Epithelial cell of proximal tubule (primary cell): ENCODE results near the gene S1PR3. TPM values are rescaled to one million over a fixed set of nuclear protein-coding genes. Genes with fewer than 3 reads are reported as not detected.

Source experiments
- DNase-seq: peaks from one replicate; pipeline ENCODE4 v3.0.0-alpha.2; 2011; ENCODE audit warnings: low read depth
- H3K4me3 ChIP-seq: 2 replicates; pipeline ENCODE4 v1.5.1; 2011; ENCODE audit warnings: low read depth, mild to moderate bottlenecking, low read length
- total RNA-seq: library from RNA; depleted of rRNA; stranded (reverse); fragments of >200 nt; gene quantifications from 2 replicates; pipeline ENCODE4 v1.2.3, GENCODE V29; 2015
- TF ChIP-seq, protein P1 (sequence below): conservative IDR thresholded peaks from 2 replicates; pipeline ENCODE4 v1.5.1; 2012; ENCODE audit warnings: low read depth, mild to moderate bottlenecking, low read length

S1PR3 gene
- total RNA-seq, 1 donor from 2014 or later: 2.6 TPM

DNA sequence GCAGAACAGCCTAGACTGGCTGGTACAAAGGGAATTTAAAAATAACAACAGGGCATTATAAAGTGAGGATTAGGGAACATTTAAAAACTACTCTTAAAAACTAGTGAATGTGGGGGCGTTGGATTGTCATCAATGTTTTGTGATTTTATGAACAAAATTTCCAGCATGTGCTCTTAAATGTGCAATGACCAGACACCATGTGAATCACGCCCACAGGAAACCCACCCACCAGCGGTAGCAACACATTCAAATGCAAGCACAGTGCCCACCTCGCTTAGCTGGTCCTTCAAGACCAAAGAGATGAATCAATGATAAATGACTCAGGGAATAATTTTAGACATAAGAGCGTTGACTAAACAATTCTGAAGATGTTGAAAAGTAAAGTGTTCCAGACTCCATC is 40.9 kb downstream of the S1PR3 start:
- H3K4me3 ChIP-seq: no peak overlapping the region
- no peak for DNase-seq
- TF ChIP-seq, protein P1, sequence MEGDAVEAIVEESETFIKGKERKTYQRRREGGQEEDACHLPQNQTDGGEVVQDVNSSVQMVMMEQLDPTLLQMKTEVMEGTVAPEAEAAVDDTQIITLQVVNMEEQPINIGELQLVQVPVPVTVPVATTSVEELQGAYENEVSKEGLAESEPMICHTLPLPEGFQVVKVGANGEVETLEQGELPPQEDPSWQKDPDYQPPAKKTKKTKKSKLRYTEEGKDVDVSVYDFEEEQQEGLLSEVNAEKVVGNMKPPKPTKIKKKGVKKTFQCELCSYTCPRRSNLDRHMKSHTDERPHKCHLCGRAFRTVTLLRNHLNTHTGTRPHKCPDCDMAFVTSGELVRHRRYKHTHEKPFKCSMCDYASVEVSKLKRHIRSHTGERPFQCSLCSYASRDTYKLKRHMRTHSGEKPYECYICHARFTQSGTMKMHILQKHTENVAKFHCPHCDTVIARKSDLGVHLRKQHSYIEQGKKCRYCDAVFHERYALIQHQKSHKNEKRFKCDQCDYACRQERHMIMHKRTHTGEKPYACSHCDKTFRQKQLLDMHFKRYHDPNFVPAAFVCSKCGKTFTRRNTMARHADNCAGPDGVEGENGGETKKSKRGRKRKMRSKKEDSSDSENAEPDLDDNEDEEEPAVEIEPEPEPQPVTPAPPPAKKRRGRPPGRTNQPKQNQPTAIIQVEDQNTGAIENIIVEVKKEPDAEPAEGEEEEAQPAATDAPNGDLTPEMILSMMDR: no peak

- H3K4me3 ChIP-seq: no peak overlapping the region
- TF ChIP-seq, protein P1: no peak
- no peak for DNase-seq
Measured at GRCh38 chr9:89032661-89033060, 41.4 kb downstream of the S1PR3 start.

DNA sequence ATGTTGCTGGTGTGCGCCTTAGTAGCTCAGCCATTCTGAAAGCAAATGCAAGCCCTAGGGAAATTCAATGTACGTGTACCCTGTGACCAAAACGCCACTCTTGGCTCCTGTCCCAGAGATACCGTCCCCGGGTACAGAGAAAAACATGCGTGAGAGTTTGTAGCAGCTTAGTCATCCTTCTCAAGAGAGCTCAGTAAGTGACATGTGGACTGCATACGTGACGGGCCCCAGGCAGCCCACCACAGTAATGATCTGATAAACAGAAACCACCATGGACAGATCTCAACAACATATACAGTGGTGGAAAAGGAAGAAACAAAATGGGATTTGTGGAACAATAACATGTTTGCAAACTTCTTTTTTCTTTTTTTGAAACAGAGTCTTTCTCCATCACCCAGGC is 45.1 kb downstream of the S1PR3 start:
- DNase-seq: no peak

DNA sequence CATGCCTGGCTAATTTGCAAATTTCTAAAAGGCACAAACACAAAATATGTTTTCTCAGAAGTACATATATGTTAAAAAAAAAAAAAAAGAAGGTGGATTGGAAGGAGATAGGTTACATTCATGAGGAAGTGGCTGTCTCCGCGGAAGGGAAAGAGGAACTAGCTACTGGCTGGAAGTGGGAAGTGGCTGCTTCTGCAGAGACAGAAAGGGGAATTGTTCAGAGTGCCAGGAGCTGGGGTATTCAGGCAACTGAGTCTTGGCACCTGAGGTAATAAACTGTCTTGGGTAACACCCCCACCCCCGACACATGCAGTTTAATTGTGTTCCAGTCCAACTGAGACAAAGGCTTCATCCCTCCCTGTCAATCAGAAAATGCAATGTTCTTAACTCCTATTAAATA is 45.6 kb downstream of the S1PR3 start:
- TF ChIP-seq, protein P1: no peak
- DNase-seq: no peak
- H3K4me3 ChIP-seq: no peak overlapping the region

More for the DNA sequence above, 45.1 kb downstream of the S1PR3 start:
- TF ChIP-seq, protein P1: no peak
- H3K4me3 ChIP-seq: no peak overlapping the region

DNA sequence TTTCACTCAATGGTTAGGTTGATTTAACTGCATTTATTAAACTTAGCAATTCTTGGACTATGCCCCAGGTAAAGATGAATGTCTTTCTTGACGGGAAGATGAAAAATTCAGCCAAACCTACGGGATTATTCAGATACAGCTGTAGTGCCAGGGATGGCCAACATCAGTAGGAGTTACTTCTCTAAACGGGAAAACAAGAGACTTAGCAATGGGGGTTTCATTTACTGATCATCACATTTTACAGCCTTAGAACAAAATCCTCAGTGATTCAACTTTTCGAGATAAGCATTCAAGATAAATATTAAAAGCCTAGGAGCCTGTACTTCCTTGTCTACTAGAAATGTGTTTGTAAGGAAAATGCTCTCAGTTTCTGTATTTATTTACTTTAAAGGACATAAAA is 46.1 kb downstream of the S1PR3 start:
- DNase-seq: no peak
- TF ChIP-seq, protein P1: no peak
- no peak overlapping the region for H3K4me3 ChIP-seq

- DNase-seq: no peak
- TF ChIP-seq, protein P1: no peak
- no peak overlapping the region for H3K4me3 ChIP-seq
Measured at GRCh38 chr9:89037891-89038290, 46.6 kb downstream of the S1PR3 start.

DNA sequence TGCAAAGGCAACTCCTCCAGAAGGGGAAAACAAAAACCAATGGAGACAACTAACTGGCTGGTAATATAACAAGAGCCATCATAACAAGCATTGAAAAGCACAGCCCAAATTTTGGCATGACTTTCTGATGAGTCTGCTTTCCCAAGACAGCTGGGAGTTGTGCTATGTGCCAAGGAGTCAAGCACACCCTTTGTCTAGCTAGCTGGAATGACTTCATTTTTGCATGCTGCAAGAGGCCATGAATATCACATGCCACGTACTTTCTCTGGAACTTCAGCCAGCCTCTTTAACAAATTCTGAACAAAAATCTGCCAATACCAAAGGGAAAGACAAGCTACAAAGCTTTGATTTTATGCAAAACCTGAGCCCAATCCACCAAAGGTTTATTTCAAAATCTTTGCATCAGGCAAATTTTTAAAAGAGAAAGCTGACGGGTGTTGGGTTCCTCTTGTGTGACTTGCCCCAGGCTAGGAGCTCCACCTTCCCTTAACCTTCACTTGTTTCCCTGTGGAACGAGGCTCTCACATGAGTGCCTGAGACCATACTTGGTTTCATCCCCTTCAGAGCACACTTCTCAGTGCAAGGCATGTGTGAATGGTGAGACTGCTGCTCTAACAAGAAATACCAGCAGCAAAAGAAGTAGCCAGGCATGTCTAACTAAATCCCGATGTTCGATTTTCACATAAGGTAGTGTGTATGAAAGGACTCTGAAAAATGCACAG is 47.3 kb downstream of the S1PR3 start:
- TF ChIP-seq, protein P1: no peak
- no peak for DNase-seq
- no peak overlapping the region for H3K4me3 ChIP-seq
